GM21381 (cell line): ENCODE measurements around the gene NEK6.

Source experiments
- ATAC-seq: cut with Tn5 transposase; IDR thresholded peaks from one replicate; pipeline ENCODE4 v1.9.1; 2021; ENCODE audit warnings: mild to moderate bottlenecking, moderate library complexity; ENCODE audit not compliant: unreplicated experiment

The NEK6 gene

DNA sequence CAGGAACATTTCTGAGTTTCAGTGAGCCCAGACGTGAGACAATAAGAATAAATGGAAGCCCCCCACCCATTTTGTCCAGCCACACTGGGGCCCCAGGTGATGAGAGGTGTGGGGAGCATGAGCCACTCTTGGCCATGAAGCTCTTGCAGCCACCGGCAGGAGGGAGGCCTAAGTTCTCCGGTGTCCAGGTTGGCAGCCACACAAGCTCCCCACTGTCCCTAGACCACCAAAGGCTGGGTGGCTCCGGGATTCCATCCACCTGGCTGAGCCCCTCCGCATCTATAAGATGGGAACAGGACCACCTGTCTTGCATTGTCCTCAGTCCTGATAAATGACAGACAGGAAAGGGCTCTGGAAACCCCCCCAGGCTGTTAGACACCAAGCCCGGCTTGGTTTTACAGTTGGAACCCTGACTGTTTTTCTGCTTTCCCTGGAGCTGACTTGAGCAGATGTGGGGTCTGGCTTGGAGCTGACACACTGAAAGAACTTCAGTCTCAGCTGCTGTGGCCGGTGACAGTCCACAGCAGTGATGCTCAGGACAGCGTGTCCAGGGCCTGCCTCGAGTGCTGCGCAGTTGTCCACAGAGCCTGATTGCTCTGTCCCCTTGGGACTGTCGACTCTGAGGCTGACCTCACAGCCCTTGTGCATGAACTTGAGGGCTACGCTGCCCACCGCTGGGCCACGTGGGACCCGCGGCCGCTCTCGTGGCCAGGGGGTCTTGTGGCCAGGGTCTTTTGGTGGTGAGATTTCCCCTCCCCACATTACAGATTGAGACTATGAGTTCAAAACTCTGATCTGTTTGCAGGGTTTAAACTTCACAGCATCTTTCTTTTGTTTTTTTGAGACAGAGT lies 82.7 kb downstream of the NEK6 start:
- ATAC-seq = no peak

DNA sequence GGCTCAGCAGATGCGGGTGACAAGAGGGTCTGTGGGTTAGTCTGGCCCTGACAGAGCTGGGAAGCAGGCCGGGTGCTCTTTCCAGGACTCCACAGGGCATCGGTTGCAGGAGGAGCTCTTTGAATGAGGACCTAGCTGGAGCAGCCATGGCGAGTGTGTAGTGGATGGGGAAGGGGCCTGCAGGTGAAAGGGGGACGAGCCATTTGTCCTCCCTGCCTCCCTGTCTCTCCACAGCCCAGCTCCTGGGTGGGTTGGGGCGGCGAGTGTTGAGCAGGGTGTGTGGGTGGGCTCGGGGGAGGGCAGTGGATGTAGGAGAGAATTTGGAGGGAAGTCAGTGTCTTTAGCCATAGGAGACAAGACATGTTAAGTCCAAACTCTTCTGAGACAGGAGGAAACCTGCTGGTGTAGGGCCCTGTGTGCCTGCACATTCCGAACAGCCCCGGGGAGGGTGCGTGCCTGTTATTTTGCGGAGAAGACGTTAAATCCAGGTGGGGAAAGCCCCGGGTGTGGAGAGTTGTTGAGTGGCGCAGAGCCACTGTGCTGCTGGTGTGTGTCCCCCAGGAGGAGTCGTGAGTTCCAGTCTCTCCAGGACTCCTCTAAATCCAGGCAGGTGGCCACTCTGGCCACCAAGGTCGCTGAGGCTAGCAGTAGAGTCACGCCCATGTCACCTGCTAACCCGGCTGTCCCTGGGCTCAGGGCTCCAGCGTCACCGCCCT lies 83.9 kb downstream of the NEK6 start:
- ATAC-seq = no peak

DNA sequence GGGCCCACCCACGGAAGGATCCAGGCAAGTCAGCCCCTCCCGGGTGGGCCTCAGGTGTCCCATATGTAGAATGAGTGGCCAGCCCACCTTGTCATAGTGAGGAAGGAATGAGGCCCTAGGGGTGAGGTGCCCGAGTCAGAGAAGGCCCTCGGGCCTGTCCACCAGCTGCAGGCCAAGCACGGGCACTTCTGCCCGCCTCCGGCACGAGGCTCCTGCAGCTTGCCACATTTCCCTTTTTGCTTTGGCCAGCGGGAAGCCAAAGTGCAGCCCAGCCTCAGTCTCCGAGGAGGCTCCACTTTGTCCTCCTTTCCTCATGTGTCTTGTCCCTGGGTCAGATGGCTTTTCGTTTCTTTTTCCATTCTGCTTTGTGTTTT lies 84.6 kb downstream of the NEK6 start:
- no peak for ATAC-seq

DNA sequence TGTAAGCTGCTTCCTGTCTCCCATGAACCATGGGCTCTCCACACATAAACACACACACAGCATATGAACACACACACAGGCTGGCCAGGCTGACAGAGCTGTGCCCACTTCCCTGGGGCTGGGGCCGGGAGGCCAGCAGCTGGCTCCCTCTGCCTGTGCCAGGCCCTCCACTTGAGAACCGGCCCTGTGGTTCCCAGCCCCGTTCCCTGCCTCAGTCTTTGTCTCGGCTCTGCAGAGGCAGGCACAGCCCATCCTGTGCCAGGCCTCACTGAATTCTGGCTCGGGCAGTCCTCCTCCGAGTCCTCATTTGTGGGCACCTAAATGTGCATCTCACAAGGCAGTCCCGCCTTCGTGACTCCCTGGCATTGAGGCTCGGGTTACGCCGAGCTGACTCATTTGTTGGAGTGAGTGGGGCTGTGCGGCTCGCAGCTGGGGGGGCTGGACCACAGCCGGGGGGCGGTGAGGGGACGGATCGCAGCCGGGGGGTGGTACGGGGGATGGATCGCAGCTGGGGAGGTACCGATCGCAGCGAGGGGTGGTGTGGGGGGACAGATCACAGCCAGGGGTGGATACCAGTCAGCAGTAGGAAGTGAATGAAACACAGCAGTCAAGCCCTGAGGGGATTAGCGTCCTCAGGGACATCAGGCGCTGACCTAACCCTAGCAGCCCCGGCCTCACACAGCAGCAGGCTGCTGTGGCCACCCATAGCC lies 85.2 kb downstream of the NEK6 start:
- no peak for ATAC-seq

DNA sequence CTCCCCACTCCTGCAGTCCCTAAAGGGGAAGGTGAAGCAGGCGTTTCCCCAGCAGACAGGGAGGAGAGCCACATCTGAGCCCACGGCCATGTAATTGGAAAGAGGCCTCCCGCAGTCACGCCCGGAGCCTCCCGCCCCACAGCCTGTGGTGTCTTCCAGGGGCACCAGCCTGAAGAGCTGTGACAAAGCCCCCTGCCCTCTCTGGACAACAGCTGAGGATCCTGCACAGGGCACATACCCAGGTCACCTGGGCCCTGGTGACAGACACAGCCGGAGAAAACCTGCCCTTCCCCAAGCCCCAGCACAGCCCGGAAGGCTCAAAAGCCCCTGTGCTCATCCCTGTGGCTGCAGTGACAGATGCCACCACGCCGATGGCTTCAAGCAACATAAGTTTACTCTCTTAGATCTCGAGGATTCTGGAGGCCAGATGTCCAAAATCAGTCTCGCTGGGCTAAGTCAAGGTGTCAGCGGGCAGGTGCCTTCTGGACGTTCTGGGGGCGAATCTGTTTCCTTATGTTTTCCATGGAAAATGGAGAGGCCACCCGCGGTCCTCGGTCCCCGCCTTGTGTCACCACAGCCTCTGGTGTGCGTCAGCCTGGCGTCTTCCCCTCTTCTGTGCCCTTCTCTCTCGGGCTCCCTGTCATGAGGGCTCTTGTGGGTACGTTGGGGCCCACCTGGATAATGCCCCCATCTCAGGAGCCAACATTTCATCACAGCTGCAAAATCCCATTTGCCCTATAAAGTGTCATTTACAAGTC lies 86.0 kb downstream of the NEK6 start:
- no peak for ATAC-seq

DNA sequence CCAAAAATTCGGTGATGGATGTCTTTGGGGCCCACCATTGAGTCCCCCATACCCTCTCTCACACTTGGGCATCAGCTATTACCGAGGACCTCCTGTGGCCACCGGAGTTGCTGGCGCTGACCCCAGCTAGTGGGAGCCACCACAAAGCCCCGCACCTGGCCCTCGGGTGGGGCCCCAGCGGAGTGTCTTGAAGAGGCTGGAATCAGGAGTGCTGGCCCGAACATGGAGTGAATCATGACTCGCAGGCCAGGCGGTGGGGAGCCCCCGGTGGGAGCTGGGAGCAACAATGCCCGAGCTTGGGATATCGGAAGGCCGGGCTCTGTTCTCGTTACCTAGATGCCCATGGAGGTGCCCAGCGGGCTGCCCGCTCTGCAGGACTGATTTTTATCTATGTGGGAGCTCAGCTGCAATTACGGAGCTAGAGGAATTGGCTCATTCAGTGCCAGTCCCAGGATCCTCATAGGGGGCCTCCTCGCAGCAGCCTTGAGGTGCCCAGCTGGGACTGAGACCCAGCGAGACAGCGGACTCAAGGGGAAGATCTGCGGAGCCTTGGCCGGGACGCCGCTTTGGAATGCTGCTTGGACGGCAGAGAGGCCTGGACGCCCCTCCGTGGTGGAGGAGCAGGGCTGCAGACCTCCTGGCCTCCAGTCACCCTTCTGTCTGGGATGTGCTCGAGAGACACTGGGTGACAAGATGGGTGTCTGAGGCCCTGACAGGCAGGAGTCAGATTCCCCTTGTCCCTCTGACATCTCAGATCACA lies 86.7 kb downstream of the NEK6 start:
- ATAC-seq = no peak

DNA sequence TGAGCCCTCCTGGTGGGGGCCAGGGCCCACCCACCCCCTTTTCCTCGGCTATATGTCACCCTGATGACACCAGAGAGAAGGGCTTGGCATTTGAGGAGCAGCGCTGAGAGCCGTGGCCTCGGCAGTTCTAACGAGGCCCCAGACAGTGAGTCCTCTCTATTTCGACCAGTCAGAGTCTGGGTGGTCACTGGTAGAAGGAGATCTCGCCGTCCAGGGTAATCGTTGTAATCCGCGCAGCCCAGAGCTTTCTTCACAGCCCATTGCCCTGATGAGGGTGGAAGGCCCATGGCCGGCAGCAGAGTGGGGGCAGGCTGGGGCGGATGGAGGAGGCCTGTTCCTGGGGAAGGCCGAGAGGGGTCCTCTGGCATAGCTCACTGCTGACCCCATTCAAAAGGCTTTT lies 87.3 kb downstream of the NEK6 start:
- no peak for ATAC-seq

DNA sequence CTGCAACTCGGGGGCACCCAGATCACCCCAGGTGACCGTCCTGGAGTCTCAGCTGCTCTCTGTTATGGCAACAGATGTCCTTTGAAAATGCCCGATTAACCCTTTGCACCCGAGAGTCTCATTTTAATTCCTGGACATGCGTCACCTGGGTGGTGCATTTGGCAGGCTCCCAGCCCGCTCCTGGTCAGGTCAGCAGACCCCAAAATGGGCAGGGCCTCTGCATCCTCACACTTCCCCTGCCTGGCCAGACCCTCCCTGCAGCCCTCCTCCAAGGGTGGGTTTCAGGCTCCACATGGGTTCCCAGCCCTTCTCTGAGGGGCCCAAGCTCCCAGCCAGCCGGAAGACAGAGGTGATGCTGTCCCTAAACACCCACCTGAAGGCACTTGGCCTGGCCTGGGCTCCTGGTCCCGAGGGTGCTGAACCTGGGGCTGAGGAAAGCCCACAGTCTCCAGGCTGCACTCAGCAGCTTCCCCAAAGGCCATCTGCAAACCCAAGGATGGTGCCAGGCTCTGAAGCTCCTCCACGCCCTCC lies 88.1 kb downstream of the NEK6 start:
- no peak for ATAC-seq

DNA sequence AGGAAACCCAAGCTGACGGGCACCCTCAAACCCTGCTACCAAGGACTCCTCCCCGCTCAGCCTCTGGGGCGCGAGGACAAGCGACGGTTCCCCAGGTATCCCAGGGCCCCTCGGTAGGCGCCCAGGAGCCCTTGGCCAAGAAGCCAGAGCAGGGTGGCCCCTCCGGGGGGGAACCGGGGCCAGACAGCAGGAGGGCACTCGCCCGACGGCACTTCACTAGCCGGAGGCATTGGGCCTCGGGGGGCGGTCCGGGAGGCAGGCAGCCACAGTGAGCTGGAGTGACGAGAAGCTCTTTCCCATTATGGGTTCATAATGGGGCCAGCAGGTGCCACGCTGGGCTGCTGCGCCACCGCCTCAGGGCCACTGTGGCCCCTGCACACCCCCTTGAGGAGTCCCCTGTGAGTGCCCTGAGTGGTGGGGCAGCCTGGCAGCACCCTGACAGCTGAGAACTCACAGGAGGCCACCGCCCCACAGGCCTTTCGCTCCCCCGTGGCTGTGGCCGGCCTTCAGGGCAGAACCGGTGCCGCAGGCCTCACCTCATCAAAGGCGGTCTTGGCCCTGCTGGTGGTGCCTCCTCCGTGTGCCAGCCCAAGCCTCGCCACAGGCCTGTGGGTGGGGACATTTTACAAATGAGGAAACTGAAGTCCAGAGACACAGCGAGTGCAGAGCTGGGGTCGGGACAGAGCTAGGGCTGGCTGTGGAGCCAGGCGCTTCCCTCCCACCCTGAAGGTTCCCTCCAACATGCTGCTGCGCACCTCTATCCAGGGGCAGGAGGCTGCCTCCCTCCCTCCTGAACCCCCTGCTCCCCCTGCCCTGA lies 88.8 kb downstream of the NEK6 start:
- ATAC-seq = no peak

DNA sequence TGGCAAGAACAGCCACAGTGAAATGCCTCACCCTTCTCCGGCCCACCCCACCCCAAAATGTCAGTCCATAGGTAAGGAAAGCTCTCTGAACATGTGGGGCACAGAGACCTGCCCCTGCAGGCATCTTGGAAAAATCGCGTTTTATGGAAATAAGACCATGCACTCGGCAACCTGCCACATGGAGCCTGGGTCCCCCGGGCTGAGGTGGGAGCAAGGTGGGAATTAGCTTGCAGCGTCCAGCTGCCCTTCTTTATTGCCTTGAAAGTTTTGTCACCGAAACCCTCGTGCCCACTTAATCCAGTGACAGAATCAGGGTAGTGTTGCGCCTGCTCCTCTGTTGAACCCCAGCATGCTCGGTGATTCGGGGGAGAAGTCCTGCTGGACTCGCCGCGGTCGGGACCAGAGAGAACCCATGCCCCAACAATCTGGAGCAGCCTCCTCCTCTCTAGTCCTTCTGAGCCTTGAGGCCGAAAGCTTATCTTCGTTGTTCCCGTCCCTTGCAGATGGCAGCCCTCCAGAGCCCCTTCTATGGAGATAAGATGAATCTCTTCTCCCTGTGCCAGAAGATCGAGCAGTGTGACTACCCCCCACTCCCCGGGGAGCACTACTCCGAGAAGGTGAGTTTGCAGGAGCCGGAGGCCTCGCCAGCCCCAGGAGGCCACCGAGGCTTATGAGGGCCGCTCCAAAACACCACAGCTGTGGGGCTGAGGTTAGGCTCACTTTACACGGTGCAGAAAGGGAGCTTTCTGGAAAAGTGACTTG lies 89.6 kb downstream of the NEK6 start:
- no peak for ATAC-seq

DNA sequence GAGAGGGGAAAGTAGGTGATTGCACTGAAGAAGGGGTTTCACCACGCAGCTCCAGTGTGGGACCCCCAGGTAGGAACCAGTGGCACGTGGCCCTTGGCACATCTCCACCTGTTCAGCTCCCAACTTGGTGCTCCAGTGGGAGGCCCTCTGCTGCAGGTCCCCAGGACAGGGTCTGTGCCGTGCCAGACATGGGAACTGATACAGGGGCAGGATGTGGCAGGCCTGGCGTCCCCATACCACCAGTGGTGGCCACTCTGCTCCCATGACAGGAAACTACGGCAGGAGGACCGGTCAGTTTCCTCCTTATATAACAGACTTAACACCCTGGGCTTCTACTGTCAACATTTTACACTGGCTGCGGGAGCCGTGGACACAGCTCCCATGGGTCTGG lies 90.2 kb downstream of the NEK6 start:
- no peak for ATAC-seq

DNA sequence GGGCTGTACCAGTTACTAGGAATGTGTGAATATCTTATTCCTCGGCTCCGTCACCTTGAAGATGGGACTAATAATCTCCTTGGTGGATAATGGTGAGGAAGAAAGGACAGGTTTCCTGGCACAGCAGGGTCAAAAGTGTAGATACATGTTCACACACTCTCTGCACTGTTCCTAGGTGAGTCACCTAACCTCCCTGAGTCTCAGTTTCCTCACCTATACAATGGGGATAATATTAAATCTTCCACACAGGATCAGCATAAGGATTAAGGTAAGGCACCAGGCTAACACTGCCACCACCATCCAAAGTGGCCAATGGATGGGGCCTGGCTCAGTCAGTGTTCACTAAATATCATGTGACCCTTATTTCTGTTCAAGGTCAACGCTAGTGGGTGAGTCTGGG lies 90.6 kb downstream of the NEK6 start:
- ATAC-seq = no peak

DNA sequence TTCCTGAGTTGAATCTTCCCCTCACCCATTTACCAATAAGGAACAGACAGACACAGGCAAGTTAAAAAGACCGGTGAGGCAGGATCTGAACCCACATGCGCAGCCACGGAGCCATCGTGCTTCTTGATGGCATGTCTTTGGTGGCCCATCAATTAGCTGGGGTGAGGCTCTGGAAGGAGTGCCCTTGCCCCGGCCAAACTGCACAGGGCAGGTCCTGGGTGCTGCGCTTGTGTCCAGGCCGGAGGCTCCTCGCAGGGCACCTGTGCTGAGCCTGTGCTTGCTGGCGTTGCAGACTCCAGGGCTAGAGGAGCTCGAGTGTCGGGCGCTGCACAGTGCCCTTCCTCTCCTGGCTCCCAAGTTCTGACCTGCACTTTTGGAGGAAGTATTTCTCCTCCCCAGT lies 91.1 kb downstream of the NEK6 start:
- no peak for ATAC-seq

DNA sequence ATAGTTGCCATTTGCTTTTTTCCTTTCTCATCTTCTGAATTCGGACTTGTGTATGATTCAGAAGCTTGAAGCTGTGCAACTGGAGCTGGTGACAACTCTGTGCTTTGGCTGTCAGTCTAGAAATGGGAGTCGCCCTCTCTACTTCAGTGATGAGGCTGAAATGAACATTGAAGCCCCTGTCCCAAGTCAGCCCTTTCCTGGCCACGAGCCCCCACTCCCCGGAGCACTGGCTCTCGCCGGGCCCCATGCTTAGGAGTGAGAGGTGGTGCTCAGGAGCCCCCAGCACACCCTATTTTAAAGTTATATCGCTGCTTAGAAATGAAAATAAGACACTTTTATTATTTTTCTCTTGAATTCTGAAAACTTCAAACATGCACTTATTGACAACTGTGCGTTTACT lies 91.5 kb downstream of the NEK6 start:
- no peak for ATAC-seq

DNA sequence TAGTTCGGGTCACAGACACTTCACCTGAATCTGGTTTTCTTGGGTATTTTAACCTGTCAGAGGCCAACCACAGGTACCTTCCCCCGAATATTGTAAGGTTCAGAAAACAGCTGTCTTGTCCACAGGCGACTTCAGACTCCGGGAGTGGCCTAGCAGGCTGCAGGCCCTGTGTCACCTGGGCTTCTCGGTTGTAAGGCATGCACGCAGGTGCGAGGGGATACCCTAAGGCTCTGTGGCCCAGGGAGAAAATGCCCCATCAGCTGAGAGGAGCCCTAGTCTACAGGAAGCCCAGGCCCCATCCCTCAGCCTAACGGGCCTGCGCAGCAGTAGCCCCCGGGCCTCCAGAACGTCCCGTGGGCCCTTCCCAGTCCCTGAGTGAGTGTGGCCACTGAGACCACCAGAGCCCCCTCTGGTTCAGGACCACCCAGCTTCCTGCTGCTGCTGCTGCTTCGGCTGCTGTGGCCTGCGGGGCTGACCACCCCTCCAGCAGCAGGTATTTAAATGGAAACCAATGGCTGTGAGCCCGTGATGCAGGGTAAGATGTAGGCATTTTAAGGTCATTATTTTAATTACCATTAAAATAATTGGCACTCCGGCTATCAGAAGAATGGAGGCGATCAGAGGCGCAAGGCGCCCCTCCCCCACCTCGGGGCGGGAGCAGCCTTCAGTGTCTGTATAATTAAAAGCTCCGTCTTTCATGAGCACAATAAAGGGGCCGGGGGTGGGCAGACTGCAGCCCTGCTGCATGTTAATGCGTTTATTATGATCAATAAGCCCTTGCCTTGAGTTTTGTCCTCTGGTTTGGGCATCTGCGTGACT lies 92.1 kb downstream of the NEK6 start:
- ATAC-seq = no peak

DNA sequence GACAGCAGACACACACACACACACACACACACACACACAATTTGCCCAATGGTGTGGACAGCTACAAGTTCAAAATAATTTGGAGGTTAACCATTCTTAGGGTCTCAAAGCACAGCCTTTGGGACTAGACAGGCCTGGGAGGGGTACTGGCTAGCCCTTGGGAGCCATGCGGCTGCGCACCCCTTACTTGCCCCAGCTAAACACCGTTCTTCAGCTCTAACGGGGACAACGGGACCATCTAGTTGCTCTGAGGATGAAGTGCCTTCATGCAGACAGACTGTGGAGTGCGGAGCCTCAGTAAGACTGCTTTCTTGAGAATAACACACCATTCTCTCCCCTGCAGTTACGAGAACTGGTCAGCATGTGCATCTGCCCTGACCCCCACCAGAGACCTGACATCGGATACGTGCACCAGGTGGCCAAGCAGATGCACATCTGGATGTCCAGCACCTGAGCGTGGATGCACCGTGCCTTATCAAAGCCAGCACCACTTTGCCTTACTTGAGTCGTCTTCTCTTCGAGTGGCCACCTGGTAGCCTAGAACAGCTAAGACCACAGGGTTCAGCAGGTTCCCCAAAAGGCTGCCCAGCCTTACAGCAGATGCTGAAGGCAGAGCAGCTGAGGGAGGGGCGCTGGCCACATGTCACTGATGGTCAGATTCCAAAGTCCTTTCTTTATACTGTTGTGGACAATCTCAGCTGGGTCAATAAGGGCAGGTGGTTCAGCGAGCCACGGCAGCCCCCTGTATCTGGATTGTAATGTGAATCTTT lies 92.9 kb downstream of the NEK6 start:
- ATAC-seq = no peak
